GM19455 (cell line): ENCODE measurements around the gene FNDC3B.

Experiments
- ATAC-seq: cut with Tn5 transposase; IDR thresholded peaks from one replicate; pipeline ENCODE4 v1.9.1; 2021; ENCODE audit not compliant: unreplicated experiment

FNDC3B gene

DNA sequence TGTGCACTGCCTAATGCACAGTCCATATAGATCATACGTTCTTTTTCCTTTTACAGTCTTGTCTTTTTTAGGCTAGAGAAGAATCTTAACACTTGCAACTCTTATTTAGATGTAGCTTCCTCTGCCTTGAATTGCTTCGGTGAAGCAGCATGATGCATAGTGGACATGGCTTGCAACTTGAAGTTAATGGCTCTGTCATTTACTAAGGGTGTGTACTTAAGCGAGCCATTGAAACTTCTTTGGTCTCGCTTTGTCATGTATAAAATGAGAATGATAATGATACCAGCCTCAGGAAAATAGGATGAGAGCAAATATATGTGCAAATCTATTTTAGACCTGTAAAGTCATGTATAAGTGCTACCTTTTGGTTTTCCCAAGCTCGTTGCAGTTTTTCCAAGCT, 261.5 kb downstream of the FNDC3B start:
- no peak for ATAC-seq

DNA sequence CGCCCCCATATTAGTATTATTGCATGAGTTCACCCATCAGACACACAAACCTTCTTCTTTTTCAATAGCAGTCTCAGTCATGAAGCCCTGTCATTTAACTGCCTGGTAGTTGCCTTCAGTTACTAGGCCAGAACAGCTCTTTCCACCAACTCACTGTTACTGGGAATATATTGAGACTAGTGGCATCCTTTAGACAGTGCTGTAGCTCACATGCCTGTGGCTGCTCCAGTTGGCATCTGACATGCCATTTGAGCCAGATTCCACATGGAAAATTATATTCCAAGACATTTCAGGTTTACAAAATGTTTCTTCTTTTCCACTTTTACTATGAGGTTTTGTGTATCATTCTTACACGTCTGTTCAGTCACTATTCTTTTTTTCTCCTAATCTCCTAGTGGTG, 262.8 kb downstream of the FNDC3B start:
- ATAC-seq = no peak

DNA sequence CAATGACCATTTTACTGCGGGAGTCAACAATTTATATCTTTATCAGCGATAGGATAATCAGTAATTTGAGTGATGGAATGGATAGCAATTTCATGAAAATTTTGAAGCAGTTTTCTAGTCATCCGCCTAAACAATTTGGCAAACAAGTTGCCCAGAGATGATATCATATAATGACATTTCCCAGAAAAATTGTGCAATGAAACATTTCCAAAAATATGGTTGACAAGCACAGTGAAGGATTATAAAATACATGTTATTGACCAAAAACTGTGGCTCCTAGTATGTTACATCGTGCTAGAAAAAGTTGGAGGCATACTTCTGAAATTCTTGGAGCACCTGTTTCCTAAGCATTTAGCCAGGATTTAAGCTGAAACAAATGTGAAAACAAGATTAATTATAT, 263.8 kb downstream of the FNDC3B start:
- ATAC-seq = no peak

GRCh38 chr3:172303941-172304558, 264.7 kb downstream of the FNDC3B start:
- ATAC-seq = no peak

DNA sequence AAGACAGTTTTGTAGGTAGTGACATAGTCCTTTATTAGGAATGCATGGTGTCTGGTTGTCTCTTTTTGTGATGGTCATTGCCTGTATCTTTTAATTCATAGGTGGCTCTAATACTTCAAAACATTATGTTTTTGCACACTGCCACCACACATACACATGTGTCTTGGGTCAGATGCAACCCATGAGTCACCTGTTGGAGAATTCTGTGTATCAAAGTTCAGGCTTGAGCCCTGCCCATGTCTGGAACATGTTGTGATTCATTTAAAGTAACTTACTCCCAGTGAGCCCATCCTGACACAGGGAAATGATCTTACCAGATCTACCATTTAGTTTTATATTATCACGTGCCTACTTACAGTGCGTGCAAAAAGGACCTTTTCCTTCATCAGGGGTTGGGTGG, 266.2 kb downstream of the FNDC3B start:
- ATAC-seq = no peak

GRCh38 chr3:172305974-172306373, 266.6 kb downstream of the FNDC3B start:
- ATAC-seq = no peak

DNA sequence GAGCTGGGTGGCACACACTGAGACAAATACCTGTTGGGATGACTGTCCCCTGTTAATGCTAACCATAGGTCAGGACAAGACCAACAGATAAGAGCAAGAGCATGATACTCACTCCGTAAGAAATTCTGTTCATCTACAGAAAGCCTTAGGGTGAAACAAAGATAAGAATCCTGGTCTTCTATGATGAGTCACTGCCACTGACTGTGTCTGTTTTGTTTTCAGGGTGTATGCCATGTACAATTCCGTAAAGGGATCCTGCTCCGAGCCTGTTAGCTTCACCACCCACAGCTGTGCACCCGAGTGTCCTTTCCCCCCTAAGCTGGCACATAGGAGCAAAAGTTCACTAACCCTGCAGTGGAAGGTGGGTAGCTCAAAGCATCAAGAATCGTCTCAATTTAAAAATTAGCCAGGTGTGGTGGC, 267.8 kb downstream of the FNDC3B start:
- ATAC-seq = no peak

DNA sequence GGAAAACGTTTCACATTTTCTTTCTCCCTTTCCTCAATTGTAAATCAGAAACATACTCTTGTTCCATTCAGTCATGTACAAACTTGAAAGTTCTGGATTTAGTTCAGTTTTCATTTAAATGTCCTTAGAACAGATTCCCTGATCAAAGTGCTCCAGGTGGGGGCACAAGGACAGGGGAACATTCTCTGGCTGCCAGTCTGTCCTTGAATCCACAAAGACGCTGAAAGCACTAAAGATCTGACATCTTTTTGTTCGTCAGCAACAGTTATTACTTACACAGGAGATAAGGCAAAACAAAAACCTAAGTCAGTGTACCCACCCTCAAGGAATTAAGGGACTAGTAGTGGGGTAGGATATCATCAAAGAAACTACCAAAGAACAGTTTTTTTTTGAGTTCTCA, 269.7 kb downstream of the FNDC3B start:
- no peak for ATAC-seq

DNA sequence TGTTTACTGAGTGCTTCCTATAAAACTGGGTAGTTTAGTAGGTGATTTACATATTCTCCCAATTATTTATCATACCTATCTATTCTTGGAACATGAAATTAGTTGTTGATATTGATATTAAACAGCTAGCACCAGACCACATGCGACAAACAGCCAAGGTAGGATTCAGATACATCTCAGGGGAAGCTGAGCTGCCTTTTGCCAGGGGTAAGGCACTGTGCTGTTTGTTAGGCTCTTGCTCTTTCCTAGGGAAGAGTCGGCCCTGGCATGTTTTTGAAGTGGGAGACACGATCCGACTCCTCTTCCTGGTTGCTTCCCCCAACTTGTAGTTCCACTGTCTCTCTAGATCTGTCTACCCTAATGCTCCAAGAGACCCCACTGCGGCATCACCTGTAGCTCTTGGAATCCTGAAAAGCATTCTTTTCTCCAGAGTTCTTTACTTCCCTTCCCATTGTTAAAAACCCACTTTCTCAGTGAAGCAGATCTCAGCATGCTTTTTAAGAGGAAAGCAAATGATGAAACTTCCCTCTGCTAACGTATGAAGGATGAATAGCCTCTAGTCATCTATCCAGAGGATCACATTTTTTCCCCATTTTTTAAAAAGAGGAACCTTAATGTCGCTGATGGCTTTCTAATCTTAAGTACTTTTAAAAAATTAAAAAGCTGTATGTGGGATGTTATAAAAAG, 270.5 kb downstream of the FNDC3B start:
- no peak for ATAC-seq

DNA sequence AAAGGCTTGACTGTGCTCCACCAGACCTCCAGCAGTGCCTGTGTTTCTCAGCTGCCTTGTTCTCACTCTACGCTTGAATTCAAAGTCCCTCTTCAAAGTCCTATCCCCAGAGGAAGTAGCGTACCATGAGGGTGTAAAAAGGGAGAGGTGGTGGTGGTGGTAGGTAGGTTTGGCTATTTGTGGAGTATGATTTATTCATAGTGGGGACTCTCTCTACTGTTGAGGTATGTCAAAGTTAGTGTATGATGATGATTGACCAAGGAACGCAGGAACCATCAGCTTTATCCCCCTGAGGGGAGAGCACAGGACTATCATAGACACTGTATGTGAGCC, 271.0 kb downstream of the FNDC3B start:
- no peak for ATAC-seq

GRCh38 chr3:172311217-172311616, 271.8 kb downstream of the FNDC3B start:
- no peak for ATAC-seq

DNA sequence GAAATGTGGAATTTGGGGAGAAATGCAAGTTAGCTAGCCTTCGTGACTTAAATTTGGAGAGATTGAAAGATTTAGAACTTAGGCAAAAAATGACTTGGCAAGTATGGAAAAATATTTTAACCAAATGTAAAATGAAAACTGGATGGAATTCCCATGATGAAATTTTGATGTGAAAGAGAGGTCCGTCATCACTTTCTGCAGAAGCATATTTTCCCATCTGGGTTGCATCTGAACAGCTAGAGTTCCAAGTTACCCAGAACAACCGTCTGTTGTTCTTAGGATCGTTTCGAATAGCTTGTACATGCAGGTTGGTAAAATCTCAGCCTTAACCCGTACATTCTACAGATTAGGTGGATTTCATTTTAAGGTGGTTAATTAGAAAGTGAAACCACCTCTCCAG, 272.6 kb downstream of the FNDC3B start:
- ATAC-seq = no peak

- no peak for ATAC-seq
These were observed 273.3 kb downstream of the FNDC3B start for GRCh38 chr3:172312711-172313110.

- ATAC-seq = no peak
These were observed 274.3 kb downstream of the FNDC3B start for GRCh38 chr3:172313671-172314070.

GRCh38 chr3:172314591-172315160, 275.3 kb downstream of the FNDC3B start:
- no peak for ATAC-seq

DNA sequence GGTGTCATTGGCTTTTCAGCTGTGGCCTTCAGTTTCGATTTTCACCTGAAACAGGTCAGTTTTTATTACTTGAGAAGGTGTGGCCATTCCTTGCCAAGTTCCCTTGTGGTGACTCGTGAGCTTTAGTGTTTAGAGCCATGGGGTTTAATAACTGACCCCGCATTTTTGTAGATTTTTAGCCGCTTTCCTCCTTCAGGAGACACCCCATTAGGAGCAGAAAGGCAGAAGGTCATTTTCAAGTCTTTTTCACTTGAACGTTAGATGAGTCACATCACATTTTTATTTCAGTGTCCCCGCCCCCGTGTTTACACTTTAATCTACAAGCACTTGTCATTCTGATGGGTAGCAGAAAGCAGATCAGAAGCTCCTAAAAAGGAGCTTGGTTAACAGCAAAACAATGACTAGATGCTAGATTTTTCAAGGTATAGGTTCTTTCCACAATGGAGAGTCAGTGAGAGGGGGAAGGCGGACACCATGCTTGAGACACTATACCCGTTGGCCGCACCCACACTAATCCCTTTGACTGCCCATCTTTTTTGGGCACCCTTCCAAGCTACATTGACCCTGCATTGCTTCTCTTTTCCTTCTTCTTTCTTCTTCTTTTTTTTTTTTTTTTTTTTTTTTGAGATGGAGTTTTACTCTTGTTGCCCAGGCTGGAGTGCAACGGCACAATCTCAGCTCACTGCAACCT, 276.2 kb downstream of the FNDC3B start:
- no peak for ATAC-seq

DNA sequence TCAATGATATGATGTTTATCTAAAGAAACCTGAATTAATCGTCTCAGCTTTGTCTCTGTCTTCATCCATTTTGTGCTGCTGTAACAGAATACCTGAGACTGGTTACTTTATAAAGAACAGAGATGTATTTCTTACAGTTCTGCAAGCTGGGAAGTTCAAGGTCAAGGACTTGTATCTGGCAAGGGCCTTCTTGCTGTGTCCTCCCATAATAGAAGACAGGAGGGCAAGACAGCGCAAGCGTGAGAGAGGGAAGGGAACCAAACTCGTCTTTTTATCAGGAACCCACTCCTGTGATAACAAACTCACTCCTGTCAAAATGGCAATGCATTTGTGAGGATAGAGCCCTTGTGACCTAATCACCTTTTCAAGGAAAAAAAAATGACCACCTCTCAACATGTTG, 277.4 kb downstream of the FNDC3B start:
- ATAC-seq = no peak

- ATAC-seq = no peak
These were observed 278.1 kb downstream of the FNDC3B start for GRCh38 chr3:172317481-172317880.

DNA sequence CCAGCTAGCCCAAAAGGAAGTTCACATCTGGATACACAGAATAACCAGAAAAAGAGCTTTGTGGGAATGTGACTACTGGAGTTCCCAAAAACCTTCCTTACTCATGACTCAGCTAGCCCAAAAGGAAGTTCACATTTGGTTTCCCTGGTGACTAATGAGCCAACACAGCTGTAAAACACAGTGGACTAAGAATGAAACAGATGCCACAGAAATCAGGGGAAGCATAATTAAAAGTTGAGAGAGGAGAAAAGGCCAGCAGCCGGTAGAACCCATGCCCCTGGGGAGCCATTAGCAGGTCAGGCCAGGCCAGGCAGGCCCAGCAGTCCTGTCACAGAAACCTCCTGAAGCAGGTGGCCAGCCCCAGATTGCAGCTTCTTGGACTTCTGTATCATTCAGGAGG, 278.6 kb downstream of the FNDC3B start:
- ATAC-seq = no peak

DNA sequence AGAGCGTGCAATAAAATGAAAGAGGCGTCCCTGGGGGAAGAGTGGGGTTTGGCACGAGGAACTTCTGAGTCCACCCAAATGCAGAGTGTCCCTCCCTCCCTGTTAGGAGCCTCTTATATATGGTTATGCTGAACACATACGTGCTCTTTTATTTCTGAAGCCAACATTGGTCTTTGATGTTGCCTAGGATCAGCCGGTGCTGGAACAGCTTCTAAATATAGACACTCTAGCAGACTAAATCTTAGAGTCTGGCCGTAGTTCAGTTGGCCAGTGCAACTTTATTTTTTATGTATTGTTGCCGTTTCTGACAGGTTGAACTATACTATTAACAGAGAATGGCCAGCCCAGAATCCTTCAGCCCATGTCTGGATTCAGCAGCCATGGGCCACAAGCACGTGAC, 280.2 kb downstream of the FNDC3B start:
- ATAC-seq = no peak

GRCh38 chr3:172320468-172320867, 281.1 kb downstream of the FNDC3B start:
- ATAC-seq = no peak

- ATAC-seq = no peak
These were observed 281.7 kb downstream of the FNDC3B start for GRCh38 chr3:172321035-172321434.
